ENCODE measurements around the gene SAMD10.

SAMD10 gene

DNA sequence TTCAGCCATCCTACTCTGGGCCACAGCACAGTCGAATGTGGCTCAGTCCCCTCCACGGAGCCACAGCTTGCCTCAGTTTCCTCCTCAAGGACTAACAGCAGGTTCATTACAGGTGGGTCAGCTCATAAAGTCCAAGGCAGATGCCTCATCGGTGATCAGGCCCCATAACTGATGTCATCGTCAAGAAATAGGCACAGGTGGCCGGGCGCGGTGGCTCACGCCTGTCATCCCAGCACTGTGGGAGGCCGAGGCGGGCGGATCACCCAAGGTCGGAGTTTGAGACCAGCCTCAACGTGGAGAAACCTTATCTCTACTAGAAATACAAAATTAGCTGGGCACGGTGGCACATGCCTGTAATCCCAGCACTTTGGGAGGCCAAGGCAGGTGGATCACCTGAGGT lies 26.7 kb downstream of the SAMD10 start:
- TF ChIP-seq, protein P1, sequence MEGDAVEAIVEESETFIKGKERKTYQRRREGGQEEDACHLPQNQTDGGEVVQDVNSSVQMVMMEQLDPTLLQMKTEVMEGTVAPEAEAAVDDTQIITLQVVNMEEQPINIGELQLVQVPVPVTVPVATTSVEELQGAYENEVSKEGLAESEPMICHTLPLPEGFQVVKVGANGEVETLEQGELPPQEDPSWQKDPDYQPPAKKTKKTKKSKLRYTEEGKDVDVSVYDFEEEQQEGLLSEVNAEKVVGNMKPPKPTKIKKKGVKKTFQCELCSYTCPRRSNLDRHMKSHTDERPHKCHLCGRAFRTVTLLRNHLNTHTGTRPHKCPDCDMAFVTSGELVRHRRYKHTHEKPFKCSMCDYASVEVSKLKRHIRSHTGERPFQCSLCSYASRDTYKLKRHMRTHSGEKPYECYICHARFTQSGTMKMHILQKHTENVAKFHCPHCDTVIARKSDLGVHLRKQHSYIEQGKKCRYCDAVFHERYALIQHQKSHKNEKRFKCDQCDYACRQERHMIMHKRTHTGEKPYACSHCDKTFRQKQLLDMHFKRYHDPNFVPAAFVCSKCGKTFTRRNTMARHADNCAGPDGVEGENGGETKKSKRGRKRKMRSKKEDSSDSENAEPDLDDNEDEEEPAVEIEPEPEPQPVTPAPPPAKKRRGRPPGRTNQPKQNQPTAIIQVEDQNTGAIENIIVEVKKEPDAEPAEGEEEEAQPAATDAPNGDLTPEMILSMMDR (IDR thresholded peaks at IDR 0.05), result no peak
- Histone ChIP-seq H3K4me2 (ENCODE audit: low read length) (no peak overlapping the region), H3K27ac (no peak overlapping the region), H3K9ac (no peak overlapping the region), H3K9me3 (ENCODE audit: control insufficient read depth, low read length) (no peaks in the 10 kb centered on the region), H3K4me1 (peaks cover 42% of the 10 kb centered on the region), H3K27me3 (ENCODE audit: control insufficient read depth, insufficient read depth, low read length) (no peaks in the 10 kb centered on the region), H2AFZ (no peak overlapping the region), H3K36me3 (ENCODE audit: control insufficient read depth, insufficient read depth, low read length) (no peaks in the 10 kb centered on the region), H3K4me3 (ENCODE audit: low read depth, low read length) (no peak overlapping the region), H3K79me2 (peaks cover 57% of the 10 kb centered on the region)

DNA sequence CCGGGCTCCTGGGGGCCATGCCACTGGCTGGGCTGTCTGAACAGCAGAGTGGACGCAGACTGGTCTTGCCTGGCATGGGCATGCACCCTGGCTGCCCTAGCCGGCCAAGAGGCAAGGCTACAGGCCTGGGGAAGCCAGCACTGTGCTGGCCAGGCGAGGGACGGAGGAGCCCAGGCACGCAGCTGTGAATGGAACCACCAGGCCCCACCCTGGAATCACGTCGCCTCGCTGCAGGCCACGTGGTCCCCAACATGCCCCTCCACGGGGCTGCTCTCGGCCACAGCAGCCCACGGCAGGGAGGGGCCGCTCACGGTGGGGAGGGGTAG lies 27.3 kb downstream of the SAMD10 start:
- no peak overlapping the region for H3K9ac ChIP-seq
- H3K36me3 ChIP-seq (ENCODE audit: control insufficient read depth, insufficient read depth, low read length), result no peaks in the 10 kb centered on the region
- no peak overlapping the region for H3K27ac ChIP-seq
- no peaks in the 10 kb centered on the region for H3K9me3 ChIP-seq (ENCODE audit: control insufficient read depth, low read length)
- no peak overlapping the region for H2AFZ ChIP-seq
- H3K27me3 ChIP-seq (ENCODE audit: control insufficient read depth, insufficient read depth, low read length), result no peaks in the 10 kb centered on the region
- H3K4me1 ChIP-seq, result peaks cover 42% of the 10 kb centered on the region
- H3K4me3 ChIP-seq (ENCODE audit: low read depth, low read length), result no peak overlapping the region
- H3K4me2 ChIP-seq (ENCODE audit: low read length), result no peak overlapping the region
- TF ChIP-seq, protein P1 (IDR thresholded peaks at IDR 0.05), result no peak
- peaks cover 63% of the 10 kb centered on the region for H3K79me2 ChIP-seq

DNA sequence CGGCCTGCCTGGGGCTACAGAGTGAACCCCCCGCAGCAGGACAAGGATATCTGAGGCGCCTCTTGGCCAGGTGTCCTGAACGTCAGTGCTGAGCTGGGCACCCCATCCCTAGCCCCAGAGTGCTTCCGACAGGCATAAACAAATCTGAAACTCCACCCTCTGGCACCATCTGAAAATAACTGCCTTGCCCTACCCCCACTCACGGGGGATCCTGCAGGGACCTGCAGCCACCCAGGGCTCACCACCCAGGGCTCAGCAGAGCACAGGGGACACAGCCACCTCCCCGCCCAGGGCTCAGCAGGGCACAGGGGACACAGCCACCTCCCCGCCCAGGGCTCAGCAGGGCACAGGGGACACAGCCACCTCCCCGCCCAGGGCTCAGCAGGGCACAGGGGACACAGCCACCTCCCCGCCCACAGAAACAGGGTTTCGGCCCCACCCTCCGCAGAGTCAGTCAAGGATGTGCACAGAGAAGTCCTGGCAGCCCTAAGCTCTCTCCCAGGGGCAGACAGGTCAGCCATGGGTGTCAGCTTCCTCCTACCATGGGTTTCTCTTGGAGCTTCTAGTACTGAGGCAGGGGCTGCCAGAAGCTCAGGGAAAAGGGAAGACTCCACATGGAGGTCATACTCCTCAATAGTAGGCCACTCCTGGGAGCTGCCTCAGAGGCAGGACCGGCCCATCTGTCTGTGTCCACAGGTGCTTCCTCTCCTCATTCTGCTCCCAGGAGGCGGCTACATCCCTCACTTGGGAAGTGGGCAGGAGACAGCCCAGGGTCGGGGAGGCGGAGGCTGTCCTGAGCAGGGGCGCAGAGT lies 27.8 kb downstream of the SAMD10 start:
- H3K27ac ChIP-seq, result no peak overlapping the region
- peaks cover 42% of the 10 kb centered on the region for H3K4me1 ChIP-seq
- H3K36me3 ChIP-seq (ENCODE audit: control insufficient read depth, insufficient read depth, low read length), result no peaks in the 10 kb centered on the region
- no peak overlapping the region for H3K4me2 ChIP-seq (ENCODE audit: low read length)
- H2AFZ ChIP-seq, result no peak overlapping the region
- no peaks in the 10 kb centered on the region for H3K9me3 ChIP-seq (ENCODE audit: control insufficient read depth, low read length)
- H3K4me3 ChIP-seq (ENCODE audit: low read depth, low read length), result no peak overlapping the region
- no peak overlapping the region for H3K9ac ChIP-seq
- no peaks in the 10 kb centered on the region for H3K27me3 ChIP-seq (ENCODE audit: control insufficient read depth, insufficient read depth, low read length)
- TF ChIP-seq, protein P1 (IDR thresholded peaks at IDR 0.05), result no peak
- peaks cover 64% of the 10 kb centered on the region for H3K79me2 ChIP-seq

DNA sequence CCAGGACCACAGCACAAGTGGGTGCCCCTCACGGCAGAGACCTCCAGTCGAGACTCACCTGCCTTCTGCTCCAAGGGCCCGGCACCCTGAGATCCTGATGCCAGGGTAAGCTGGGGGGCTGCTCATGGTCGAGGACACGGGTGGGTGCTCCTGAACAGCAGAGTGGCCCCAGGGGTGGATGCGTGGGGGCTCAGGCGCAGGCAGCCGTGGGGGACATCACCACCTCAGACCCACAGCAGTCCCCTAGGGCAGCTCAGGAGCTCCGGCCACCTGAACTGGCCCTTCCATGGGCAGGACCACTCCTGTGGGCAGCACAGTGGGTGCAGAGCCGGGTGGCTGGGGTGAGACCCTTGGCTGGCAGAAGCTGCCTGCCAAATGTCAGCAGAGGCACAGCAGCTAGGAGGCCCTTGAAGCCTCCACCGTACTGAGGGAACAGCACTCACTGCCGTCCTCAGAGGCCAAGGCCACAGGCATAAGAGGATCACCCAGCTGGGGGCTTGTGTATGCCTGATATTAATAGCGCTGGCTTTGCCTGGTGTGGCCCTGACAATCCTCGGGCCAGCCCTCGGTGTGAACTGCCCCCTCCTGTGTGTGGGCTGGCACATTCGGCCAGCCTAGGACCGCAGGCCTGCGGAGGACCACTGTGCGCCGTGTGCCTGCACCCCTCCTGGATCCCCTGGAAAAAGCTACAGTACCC lies 28.6 kb downstream of the SAMD10 start:
- Histone ChIP-seq H3K4me1 (peaks cover 42% of the 10 kb centered on the region), H3K36me3 (ENCODE audit: control insufficient read depth, insufficient read depth, low read length) (no peaks in the 10 kb centered on the region)

More for the DNA sequence above, 28.6 kb downstream of the SAMD10 start:
- Histone ChIP-seq H3K27me3 (ENCODE audit: control insufficient read depth, insufficient read depth, low read length) (no peaks in the 10 kb centered on the region), H3K4me2 (ENCODE audit: low read length) (no peak overlapping the region), H2AFZ (no peak overlapping the region), H3K27ac (peak overlapping the region; percentile 93), H3K9ac (no peak overlapping the region), H3K4me3 (ENCODE audit: low read depth, low read length) (no peak overlapping the region), H3K79me2 (peaks cover 68% of the 10 kb centered on the region), H3K9me3 (ENCODE audit: control insufficient read depth, low read length) (no peaks in the 10 kb centered on the region)
- TF ChIP-seq, protein P1 (IDR thresholded peaks at IDR 0.05), result no peak

All from parathyroid adenoma (tissue), 2 donors.